NCI-H146 (cell line): ENCODE measurements around the gene ZMIZ1.

Source experiments
- DNase-seq: peaks from one replicate; lab custom pipeline; 2025; lab: John Stamatoyannopoulos, UW

The ZMIZ1 gene

GRCh38 chr10:79356104-79356503 lies 287.3 kb downstream of the ZMIZ1 start:
- DNase-seq, result no peak

GRCh38 chr10:79357180-79357579 lies 288.4 kb downstream of the ZMIZ1 start:
- DNase-seq, result no peak

DNA sequence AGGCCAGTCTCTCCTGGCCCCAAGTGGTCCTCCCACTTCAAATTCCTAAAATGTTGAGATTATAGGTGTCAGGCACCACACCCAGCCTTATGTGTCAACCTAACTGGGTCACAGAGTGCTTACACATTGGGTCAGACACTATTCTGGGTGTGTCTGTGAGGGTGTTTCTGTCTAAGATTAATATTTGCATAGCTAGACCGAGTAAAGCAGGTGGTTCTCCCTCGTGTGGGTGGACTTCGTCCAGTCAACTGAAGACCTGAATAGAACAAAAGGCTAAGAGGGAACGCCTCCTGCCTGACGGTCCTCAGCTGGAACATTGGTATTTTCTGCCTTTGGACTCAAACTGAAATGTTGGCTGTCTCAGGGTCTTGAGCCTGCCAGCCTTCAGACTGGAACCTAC lies 290.0 kb downstream of the ZMIZ1 start:
- peak; percentile 51 for DNase-seq

- no peak for DNase-seq
Observed at GRCh38 chr10:79359816-79360498, 291.2 kb downstream of the ZMIZ1 start.

GRCh38 chr10:79360499-79361342 lies 292.0 kb downstream of the ZMIZ1 start:
- DNase-seq, result no peak

DNA sequence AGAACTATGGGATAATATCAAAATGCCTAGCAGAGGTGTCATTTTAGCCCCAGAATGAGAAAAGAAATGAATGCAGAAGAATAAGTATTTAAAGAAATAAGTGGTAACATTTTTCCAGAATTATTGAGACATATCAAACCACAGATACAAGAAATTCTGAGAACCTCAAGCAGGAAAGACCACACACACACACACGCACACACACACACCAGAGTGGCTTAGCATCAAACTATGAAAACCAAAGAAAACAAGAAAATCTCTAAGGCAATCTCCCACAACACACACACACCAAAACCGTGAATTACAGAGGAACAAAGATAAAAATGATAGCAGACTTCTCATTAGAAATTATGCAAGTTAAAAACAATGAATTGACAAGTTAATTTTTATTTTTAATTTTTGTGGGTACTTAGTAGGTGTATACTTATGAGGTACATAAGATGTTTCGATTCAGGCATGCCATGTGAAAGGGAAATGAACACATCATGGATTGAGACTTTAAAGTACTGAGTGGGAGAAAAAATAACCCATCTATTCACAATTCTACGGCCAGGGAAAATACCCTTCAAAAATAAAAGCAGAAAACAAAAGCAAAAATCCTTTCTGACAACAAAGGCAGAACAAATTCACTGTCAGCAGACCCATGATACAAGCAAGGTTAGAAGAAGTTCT lies 293.1 kb downstream of the ZMIZ1 start:
- DNase-seq, result no peak
